WERI-Rb-1 (cell line): ENCODE data around the gene CNIH3.

Source experiments
- DNase-seq: peaks from one replicate; pipeline ENCODE4 v3.0.0-alpha.2; 2020
- H3K27ac ChIP-seq: fragments of 250-450 bp; sonication (Bioruptor Pico); 2 replicates; pipeline ENCODE4 v1.5.1; 2020; ENCODE audit warnings: mild to moderate bottlenecking, moderate library complexity
- H3K27me3 ChIP-seq: fragments of 250-450 bp; sonication (Bioruptor Pico); 2 replicates; pipeline ENCODE4 v1.5.1; 2021; ENCODE audit warnings: mild to moderate bottlenecking, low read depth, moderate library complexity; ENCODE audit not compliant: insufficient read depth, severe bottlenecking
- H3K36me3 ChIP-seq: fragments of 250-450 bp; sonication (Bioruptor Pico); 2 replicates; pipeline ENCODE4 v1.5.1; 2020; ENCODE audit warnings: mild to moderate bottlenecking, moderate library complexity
- H3K4me3 ChIP-seq: 2 replicates; pipeline ENCODE4 v1.5.1; 2011; ENCODE audit warnings: low read depth, mild to moderate bottlenecking, control low read depth, low read length
- H3K9me3 ChIP-seq: fragments of 250-450 bp; sonication (Bioruptor Pico); 2 replicates; pipeline ENCODE4 v1.5.1; 2021; ENCODE audit warnings: mild to moderate bottlenecking, moderate library complexity; ENCODE audit not compliant: severe bottlenecking
- CTCF ChIP-seq: IDR thresholded peaks from 2 replicates; pipeline ENCODE4 v1.5.1; 2011; ENCODE audit warnings: low read depth, mild to moderate bottlenecking, control low read depth, inconsistent platforms, low read length

The CNIH3 gene

DNA sequence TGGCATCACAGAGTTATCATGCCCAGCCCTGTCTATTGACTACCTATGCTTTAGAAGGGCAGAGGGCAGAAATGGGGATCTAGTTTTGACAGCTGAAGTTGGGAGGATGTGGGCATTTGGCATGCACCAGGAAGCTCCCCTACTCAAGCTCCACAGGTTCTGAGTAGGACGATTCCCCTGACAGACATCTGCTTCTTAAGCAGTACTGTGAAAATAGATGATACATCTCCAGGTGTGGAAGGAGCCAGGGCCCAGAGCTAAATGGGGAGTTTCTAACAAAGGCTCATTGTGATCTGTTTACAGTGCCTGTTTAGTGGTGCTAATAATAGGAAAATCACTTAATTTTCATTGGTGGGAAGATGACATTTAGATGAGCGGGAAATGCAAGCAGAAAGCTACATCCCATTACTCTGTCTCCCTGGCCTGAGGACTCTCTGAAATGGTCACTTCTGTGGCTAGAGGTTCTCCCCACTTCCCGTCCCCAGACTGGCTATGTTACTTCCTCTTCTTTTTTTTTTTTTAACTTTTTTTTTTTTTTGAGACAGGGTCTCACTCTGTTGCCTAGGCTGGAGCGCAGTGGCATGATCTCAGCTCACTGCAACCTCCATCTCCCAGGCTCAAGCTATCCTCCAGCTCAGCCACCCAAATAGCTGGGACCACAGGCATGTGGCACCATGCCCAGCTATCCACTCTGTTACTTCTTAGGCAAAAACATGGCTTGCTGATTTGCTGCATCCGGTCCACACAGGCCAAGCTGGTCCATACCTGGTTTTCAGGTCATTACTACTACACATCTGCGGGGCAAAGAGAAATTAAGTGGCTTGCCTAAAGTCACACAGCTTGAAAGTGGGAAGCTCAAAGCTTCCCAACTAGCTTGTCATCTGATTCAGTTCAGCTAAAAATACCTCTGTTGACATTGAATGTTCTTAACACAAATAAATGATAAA is 23.2 kb upstream of the CNIH3 start:
- DNase-seq, result no peak

GRCh38 chr1:224594360-224594759 is 21.8 kb upstream of the CNIH3 start:
- DNase-seq, result no peak
- H3K27me3 ChIP-seq, result no peaks in the 10 kb centered on the region
- H3K36me3 ChIP-seq, result no peaks in the 10 kb centered on the region
- H3K4me3 ChIP-seq, result no peak overlapping the region
- H3K9me3 ChIP-seq, result no peaks in the 10 kb centered on the region
- H3K27ac ChIP-seq, result no peak overlapping the region
- TF ChIP-seq CTCF, result no peak

More for the DNA sequence above, 23.2 kb upstream of the CNIH3 start:
- Histone ChIP-seq H3K9me3 (no peaks in the 10 kb centered on the region), H3K27ac (no peak overlapping the region), H3K4me3 (no peak overlapping the region), H3K27me3 (no peaks in the 10 kb centered on the region), H3K36me3 (no peaks in the 10 kb centered on the region)
- TF ChIP-seq CTCF, result no peak

DNA sequence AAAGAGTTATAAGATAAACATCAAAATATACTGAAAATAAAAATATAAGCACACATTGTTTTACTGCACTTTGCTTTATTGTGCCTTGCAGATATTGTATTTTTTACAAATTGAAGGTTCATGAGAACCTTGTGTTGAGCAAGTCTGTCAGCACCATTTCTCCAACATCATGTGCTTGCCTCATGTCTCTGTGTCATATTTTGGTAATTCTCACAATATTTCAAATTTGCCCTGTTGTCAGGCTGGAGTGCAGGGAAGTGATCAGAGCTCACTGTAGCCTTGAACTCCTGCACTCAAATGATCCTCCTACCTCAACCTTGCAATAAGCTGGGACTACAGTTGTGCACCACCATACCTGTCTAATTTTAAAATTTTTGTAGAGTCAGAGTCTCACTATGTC is 21.3 kb upstream of the CNIH3 start:
- DNase-seq, result no peak

GRCh38 chr1:224605482-224606181 is 10.5 kb upstream of the CNIH3 start:
- no peak for TF ChIP-seq CTCF
- no peak overlapping the region for H3K4me3 ChIP-seq
- no peak for DNase-seq
- H3K27ac ChIP-seq, result no peak overlapping the region
- no peaks in the 10 kb centered on the region for H3K36me3 ChIP-seq
- H3K27me3 ChIP-seq, result no peaks in the 10 kb centered on the region
- no peaks in the 10 kb centered on the region for H3K9me3 ChIP-seq

More for the DNA sequence above, 21.3 kb upstream of the CNIH3 start:
- Histone ChIP-seq H3K4me3 (no peak overlapping the region), H3K36me3 (no peaks in the 10 kb centered on the region), H3K27me3 (no peaks in the 10 kb centered on the region), H3K9me3 (no peaks in the 10 kb centered on the region), H3K27ac (no peak overlapping the region)
- TF ChIP-seq CTCF, result no peak

GRCh38 chr1:224607188-224608148 is 8.6 kb upstream of the CNIH3 start:
- DNase-seq, result no peak
- Histone ChIP-seq H3K27me3 (no peaks in the 10 kb centered on the region), H3K27ac (no peak overlapping the region), H3K4me3 (no peak overlapping the region), H3K9me3 (no peaks in the 10 kb centered on the region), H3K36me3 (no peaks in the 10 kb centered on the region)
- no peak for TF ChIP-seq CTCF
